NCI-H2227 (cell line): ENCODE measurements around the gene SRRM1.
A peak's percentile ranks its signal among the peaks of the same experiment; 100 is the strongest.

Experiments
- DNase-seq: peaks from one replicate; lab custom pipeline; 2025; ENCODE audit not compliant: unreplicated experiment; lab: John Stamatoyannopoulos, UW

SRRM1 gene, protein sequence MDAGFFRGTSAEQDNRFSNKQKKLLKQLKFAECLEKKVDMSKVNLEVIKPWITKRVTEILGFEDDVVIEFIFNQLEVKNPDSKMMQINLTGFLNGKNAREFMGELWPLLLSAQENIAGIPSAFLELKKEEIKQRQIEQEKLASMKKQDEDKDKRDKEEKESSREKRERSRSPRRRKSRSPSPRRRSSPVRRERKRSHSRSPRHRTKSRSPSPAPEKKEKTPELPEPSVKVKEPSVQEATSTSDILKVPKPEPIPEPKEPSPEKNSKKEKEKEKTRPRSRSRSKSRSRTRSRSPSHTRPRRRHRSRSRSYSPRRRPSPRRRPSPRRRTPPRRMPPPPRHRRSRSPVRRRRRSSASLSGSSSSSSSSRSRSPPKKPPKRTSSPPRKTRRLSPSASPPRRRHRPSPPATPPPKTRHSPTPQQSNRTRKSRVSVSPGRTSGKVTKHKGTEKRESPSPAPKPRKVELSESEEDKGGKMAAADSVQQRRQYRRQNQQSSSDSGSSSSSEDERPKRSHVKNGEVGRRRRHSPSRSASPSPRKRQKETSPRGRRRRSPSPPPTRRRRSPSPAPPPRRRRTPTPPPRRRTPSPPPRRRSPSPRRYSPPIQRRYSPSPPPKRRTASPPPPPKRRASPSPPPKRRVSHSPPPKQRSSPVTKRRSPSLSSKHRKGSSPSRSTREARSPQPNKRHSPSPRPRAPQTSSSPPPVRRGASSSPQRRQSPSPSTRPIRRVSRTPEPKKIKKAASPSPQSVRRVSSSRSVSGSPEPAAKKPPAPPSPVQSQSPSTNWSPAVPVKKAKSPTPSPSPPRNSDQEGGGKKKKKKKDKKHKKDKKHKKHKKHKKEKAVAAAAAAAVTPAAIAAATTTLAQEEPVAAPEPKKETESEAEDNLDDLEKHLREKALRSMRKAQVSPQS

DNA sequence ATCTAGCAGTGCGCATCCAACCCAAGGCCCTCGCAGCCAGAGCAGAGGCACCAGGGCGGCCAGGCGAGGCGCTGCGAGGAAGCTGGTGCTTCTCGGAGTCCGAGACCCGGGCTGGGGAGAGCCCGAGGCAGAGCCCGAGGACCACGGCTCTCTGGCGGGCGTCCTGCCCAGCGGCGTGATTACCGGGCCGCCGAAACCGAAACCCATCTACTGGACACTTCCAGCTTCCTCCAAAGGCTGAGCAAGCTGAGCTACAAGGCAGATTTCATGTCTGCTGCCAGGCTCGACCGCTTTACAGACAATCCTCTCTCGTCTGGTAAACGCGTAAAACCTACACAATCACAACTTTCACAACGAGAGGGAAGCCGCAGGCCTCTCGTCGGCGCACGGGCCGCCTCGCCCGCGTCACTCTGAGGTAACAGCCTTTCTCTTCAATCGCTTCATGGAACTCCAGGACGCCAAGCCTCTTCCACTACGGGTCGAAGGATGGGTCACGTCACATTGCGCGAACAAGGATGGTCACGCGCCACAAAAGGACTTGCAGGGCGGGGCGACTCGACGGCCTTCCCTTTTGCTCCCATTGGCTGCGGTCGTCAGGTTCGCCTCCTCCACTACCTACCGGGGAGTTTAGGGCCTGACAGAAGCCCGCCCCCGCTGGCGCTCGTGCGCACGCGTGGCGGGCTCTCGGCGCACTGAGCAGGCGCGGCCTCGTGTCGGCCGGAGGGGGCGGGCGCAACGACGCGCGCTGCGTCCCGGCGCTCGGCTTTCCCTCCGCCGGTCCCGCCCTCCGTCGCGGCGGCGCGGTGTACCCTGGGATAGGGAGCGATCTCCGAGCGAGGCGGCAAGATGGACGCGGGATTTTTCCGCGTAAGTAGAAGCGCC lies at the start of gene SRRM1:
SRRM1 (plus strand) TSS at position 822 of the 882 bp plus-strand sequence; CDS start at position 847, 25 bp downstream.
- peak; percentile 99 for DNase-seq

DNA sequence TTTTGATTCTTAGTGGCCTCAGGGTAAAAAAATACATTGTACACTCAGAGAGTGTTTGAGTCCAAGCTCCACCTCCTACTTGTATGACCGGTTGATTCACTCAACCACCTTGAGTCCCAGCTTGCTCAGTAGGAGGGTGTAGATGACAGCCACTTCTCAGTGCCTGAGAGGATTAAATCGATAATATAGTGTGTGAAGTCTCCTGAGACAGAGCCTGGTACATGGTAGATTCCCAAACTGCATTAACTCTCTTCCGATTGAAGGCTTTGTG lies 48.8 kb upstream of the SRRM1 start:
- no peak for DNase-seq

DNA sequence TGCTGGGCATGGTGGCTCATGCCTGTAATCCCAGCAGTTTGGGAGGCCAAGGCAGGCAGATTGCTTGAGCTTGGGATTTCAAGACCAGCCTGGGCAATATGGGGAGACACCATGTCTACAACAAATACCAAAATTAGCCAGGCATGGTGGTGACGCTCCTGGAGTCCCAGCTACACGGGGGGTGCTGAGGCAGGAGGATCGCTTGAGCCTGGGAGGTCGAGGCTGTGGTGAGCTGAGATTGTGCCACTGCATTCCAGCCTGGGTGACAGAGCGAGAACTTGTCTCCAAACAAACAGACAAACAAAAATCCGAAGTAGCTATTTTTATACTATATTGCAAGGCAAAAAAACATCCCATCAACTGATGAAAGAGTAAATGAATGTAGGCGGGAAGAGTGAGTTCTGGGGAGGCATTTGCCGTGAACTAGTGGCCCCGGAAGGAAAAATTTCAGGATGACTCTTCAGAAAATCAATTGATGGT lies 46.7 kb upstream of the SRRM1 start:
- no peak for DNase-seq

DNA sequence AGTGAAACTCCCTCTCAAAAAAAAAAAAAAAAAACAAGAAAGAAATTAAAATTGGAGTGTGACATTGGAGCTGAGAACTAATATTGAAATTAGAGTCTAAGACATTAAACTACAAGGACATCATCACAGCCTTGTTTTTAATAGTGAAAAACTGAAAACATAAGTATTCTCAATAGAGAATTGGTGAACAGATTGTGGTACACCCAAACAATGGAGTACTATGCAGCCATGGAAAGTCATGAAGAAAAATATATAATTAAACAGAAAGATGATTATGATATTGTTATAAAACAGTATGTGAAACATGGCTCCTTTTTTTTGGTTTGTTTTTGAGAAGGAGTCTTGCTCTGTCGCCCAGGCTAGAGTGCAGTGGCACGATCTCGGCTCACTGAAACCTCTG lies 43.8 kb upstream of the SRRM1 start:
- DNase-seq: no peak

DNA sequence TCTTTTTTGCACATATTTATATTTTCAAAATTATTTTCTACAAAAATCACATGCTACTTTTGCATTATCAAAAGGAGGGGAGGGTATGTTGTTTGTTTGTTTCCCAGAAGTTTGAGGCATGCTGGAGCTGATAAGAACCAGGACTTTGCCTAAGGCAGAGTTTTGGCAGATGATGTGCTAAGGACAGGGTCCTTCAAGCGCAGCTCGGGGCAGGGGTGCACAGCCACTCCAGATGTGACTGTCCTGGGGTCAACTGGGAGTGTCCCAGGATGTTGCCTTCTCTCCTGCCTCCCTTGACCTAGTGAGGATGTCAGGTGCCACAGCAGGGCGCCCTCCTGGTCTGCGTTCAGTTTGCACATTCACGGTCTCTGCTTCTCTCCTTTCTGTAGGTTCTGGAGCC lies 42.6 kb upstream of the SRRM1 start:
- no peak for DNase-seq

GRCh38 chr1:24605534-24606295 lies 37.4 kb upstream of the SRRM1 start:
- DNase-seq: no peak

DNA sequence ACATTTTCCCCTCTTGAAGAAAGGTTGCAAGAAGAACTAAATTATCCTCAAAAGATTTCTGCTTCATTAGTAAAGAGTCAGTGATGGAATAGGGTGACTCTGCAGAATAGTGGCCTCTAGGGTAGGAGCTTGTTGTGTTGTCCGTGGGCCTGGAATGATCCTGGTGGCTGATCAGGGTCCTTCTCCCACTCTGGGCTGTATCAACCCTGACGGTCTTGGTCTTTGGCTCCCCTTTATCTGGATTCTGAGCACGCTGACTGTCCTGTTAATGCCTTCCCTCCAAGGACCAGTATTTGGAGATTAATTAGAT lies 36.9 kb upstream of the SRRM1 start:
- DNase-seq: no peak

DNA sequence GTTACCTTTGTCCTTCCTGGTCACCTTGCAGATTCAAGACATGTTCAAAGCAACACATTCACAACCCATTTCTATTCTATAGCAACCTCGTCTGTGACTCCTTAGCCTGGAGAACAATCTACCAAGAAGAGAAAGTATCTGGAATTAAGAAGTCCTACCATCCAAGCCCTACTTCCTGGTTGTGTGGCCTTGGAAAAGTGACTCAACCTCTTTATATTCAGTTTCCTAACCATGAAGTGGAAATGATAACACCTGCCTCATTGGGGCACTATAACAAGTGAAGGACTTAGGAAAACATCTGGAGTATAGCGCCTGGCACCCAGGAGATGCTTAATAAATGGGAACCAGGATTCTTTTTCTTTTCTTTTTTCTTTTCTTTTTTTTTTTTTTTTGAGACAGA lies 36.5 kb upstream of the SRRM1 start:
- DNase-seq: no peak

GRCh38 chr1:24609949-24610517 lies 33.1 kb upstream of the SRRM1 start:
- DNase-seq: no peak

DNA sequence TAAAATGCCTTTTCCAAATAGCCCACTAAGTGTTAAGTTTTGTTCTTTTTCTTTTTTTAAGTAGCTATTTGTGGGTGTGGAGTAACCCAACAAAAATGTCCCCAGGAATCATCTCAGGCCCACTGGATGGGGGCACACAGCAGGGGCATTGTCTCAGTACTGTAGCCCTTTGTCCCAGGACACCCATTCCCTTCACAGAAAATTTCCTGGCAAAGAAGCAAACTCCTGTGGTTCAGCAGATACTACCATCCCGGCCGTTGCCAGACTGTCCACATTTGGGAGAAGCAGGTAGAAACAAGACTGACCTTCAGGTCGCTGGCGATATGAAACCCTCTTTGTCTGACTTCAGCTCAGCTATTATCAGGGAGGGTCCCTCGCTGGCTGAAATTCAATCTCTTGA lies 23.7 kb upstream of the SRRM1 start:
- peak; percentile 36 for DNase-seq

- DNase-seq: no peak
Measured at GRCh38 chr1:24620678-24621077, 22.4 kb upstream of the SRRM1 start.

GRCh38 chr1:24621121-24621520 lies 22.0 kb upstream of the SRRM1 start:
- DNase-seq: no peak

- DNase-seq: no peak
Measured at GRCh38 chr1:24622218-24622617, 20.9 kb upstream of the SRRM1 start.

DNA sequence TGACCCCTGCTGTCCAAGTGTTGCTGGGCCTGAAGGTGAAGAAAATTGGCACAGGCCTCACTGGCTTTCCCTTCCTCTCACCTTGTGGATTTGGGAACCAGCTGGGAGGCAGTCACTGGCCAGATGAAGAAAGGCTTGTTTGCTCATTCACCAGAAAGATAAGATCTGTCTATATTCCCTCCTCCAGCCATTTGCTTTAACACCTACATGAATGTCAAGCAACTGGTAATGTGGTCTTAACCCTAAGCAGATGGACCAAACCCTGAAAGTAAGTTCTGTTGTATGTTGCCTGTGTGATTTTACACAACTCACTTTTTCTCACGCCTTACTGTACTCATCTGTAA lies 10.3 kb upstream of the SRRM1 start:
- DNase-seq: no peak

DNA sequence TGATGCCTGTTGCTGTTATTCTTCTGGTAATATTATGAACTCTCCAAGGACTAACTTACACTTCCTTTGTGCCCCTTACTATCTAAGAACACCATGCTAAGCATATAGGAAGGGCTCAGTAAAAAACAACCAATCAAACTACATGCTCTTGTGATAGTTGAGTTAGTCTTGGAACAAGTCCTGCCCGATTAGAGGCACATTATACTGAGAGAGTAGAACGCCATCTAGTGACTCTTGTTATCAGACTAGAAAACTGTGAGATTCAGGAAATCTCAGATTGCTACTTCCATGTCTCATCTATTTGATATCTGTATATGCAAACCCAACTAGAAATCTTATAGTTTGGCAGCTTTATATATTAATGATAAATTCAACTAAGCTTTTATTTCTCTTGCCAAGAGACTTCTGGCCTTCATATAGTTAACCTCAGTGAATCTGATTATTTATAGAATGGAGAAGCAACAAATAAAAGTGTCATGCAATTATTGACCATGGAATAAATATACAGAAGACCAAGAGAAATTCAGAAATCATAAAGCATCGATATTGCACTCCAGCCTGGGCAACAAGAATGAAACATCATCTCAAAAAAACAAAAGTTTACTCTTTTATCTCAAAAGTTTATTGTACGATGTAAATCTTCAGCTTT lies 7.8 kb upstream of the SRRM1 start:
- DNase-seq: peak; percentile 83

DNA sequence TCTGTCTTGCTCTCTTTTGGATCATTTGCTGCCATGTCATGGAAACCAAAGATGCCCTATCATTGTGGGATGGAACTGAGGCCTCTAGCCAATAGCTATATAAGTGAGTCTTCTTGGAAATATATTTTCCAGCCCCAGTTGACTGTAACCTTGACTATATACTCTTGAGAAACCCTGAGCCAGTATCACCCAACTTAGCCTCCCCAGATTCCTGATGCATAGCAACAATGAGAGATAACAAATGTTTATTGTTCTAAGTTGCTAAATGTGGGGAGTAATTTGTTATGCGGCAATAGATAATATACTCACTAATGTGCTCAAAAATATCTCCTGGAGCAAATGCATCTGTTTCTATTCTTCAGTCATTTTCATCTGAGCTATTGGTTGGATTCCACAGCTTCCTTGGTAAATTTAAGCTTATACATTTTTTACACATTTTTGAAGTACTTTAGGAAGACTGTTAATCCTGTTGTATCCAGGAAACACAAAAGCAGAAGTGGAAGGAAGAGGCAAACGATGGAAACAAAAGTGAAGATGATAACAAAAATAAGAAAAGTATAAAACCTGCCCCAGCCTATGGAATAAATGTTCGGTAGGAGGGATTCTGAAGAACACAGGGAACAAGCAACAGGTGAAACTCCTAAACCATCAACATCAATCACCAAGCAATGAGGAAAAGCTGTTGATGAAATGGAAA lies 6.3 kb upstream of the SRRM1 start:
- DNase-seq: no peak

GRCh38 chr1:24639094-24639493 lies 4.0 kb upstream of the SRRM1 start:
- DNase-seq: no peak

GRCh38 chr1:24639881-24640280 lies 3.2 kb upstream of the SRRM1 start:
- DNase-seq: no peak

- peak; percentile 31 for DNase-seq
Measured at GRCh38 chr1:24640288-24640687, 2.8 kb upstream of the SRRM1 start.
